Measurements from ENCODE around the gene GBP7.

The GBP7 gene

DNA sequence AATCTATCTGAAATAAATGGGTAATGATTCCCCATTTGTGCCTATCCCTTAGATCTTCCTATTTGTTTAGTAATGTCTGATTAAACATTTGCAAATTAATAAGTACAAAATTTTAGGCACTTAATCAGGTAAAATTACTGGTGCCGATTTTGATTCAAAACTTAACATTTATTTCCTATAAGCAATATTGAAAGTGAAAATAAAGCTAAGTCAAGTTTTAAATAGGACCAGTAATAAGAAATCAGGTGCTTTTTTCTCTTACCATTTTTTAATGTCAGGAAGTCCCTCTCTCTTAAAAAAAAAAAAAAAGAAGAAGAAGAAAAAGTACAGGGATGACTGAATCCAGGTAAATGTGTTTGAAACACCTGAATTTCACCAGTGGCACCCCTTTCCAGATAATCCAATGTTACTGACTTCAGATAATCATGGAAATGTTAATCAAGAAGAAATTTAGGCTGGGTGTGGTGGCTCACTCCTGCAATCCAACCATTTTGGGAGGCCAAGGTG is 23.8 kb upstream of the GBP7 start:
- Histone ChIP-seq H3K36me3 (ENCODE audit: control insufficient read depth, insufficient read depth, low read length) (no peaks in the 10 kb centered on the region), H3K9me3 (ENCODE audit: control insufficient read depth, low read length) (peaks cover 9% of the 10 kb centered on the region), H3K27ac (ENCODE audit: low read depth, low read length, severe bottlenecking) (no peak overlapping the region), H3K4me3 (ENCODE audit: extremely low read depth, insufficient read depth, low read length, poor library complexity, severe bottlenecking) (no peak overlapping the region), H3K4me1 (ENCODE audit: control insufficient read depth, insufficient read depth, low read length, poor library complexity, severe bottlenecking) (peaks cover 9% of the 10 kb centered on the region)
- WGBS, 2 experiments (ENCODE audit: insufficient coverage in 2 of 2) = no CpG with 5 or more reads among the region's 1 CpG

GRCh38 chr1:89198491-89199072 is 22.8 kb upstream of the GBP7 start, which contains the start of gene GBP4:
GBP4 (minus strand) TSS chr1:89198942; CDS start chr1:89198834, 108 bp downstream.
- WGBS, 2 experiments (ENCODE audit: insufficient coverage in 2 of 2) = 84 to 97% methylated on average over 13 to 16 of the region's 21 CpGs
- Histone ChIP-seq H3K27ac (ENCODE audit: low read depth, low read length, severe bottlenecking) (peak within 1 kb of the TSS; percentile 73), H3K36me3 (ENCODE audit: control insufficient read depth, insufficient read depth, low read length) (no peaks in the 10 kb centered on the region), H3K4me3 (ENCODE audit: extremely low read depth, insufficient read depth, low read length, poor library complexity, severe bottlenecking) (no peak within 1 kb of the TSS), H3K9me3 (ENCODE audit: control insufficient read depth, low read length) (no peaks in the 10 kb centered on the region), H3K4me1 (ENCODE audit: control insufficient read depth, insufficient read depth, low read length, poor library complexity, severe bottlenecking) (peaks cover 9% of the 10 kb centered on the region)

DNA sequence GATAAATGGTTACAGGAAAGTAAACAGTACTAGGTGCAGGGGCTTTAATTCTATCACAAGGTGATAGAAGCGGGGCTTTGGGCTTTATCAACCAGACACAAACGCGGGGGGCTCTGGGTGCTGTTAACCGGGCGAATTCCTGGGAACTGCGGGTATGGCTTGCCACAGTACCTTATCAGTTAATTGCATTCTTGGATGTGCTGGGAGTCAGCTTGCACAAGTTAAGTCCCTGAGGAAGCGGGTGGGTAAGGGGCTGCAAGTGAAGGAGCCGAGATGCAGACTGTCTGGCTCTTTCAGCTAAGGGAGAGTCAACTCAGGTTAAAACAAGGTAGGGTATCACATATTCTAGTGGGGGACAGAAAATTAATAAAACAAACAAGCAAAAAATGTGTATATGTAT is 22.3 kb upstream of the GBP7 start:
- no peak overlapping the region for H3K4me3 ChIP-seq (ENCODE audit: extremely low read depth, insufficient read depth, low read length, poor library complexity, severe bottlenecking)
- H3K9me3 ChIP-seq (ENCODE audit: control insufficient read depth, low read length) = no peaks in the 10 kb centered on the region
- 70 to 85% methylated on average over 6 to 8 of the region's 8 CpGs for whole genome bisulfite sequencing, 2 experiments (ENCODE audit: insufficient coverage in 2 of 2)

DNA sequence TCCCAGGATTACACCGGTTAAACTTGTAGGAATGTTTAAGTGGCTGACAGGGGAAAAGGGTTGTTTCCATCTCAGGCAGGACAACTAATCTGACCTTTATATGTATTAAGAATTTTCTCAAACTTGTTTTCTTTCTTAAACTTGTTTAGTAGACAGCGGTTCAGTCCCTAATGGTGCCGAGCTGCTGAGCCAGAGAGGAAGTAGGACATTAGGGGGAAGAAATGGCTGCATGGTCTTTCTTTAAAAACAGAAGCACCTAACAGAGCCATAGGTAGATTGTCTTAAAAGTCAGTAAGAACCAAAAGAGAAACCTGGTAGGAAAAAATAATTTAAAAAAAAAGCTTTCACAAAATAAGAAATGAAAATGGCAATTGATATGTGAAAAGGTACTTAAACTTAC is 19.7 kb upstream of the GBP7 start:
- Histone ChIP-seq H3K27ac (ENCODE audit: low read depth, low read length, severe bottlenecking) (no peak overlapping the region), H3K36me3 (ENCODE audit: control insufficient read depth, insufficient read depth, low read length) (no peaks in the 10 kb centered on the region), H3K9me3 (ENCODE audit: control insufficient read depth, low read length) (no peaks in the 10 kb centered on the region), H3K4me1 (ENCODE audit: control insufficient read depth, insufficient read depth, low read length, poor library complexity, severe bottlenecking) (peaks cover 6% of the 10 kb centered on the region), H3K4me3 (ENCODE audit: extremely low read depth, insufficient read depth, low read length, poor library complexity, severe bottlenecking) (no peak overlapping the region)
- 100% methylated on average over 1 to 3 of the region's 3 CpGs for WGBS, 2 experiments (ENCODE audit: insufficient coverage in 2 of 2)

More for the DNA sequence above, 22.3 kb upstream of the GBP7 start:
- H3K36me3 ChIP-seq (ENCODE audit: control insufficient read depth, insufficient read depth, low read length) = no peaks in the 10 kb centered on the region
- peak overlapping the region; percentile 73 for H3K27ac ChIP-seq (ENCODE audit: low read depth, low read length, severe bottlenecking)
- H3K4me1 ChIP-seq (ENCODE audit: control insufficient read depth, insufficient read depth, low read length, poor library complexity, severe bottlenecking) = peaks cover 9% of the 10 kb centered on the region

DNA sequence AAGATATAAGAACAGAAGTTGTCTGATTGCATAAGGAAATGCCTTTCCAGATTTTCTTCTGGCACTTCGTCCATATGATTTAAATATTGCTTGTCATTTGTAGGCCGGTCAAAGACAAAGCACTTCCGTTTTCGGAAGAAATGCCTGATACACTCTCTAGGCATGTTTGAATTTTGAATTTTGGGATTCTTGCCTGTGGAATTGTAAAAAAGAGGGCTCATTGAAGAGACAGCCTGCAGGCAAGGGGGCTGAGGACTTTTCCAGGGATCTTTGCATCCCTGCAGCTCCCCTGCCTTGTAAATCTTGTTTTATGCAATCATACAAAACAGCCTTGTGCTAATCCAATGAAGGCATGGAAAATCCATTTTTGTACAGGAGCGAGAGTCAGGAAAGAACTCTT is 15.5 kb upstream of the GBP7 start:
- no peaks in the 10 kb centered on the region for H3K4me1 ChIP-seq (ENCODE audit: control insufficient read depth, insufficient read depth, low read length, poor library complexity, severe bottlenecking)
- no peak overlapping the region for H3K4me3 ChIP-seq (ENCODE audit: extremely low read depth, insufficient read depth, low read length, poor library complexity, severe bottlenecking)
- no peaks in the 10 kb centered on the region for H3K9me3 ChIP-seq (ENCODE audit: control insufficient read depth, low read length)
- H3K27ac ChIP-seq (ENCODE audit: low read depth, low read length, severe bottlenecking) = no peak overlapping the region
- H3K36me3 ChIP-seq (ENCODE audit: control insufficient read depth, insufficient read depth, low read length) = no peaks in the 10 kb centered on the region
- WGBS, 2 experiments (ENCODE audit: insufficient coverage in 2 of 2) = 96% methylated on average over 4 to 5 of the region's 5 CpGs

- 80 to 81% methylated on average over 2 to 4 of the region's 4 CpGs for WGBS, 2 experiments (ENCODE audit: insufficient coverage in 2 of 2)
- Histone ChIP-seq H3K9me3 (ENCODE audit: control insufficient read depth, low read length) (no peaks in the 10 kb centered on the region), H3K4me3 (ENCODE audit: extremely low read depth, insufficient read depth, low read length, poor library complexity, severe bottlenecking) (no peak overlapping the region), H3K27ac (ENCODE audit: low read depth, low read length, severe bottlenecking) (no peak overlapping the region), H3K36me3 (ENCODE audit: control insufficient read depth, insufficient read depth, low read length) (no peaks in the 10 kb centered on the region), H3K4me1 (ENCODE audit: control insufficient read depth, insufficient read depth, low read length, poor library complexity, severe bottlenecking) (no peaks in the 10 kb centered on the region)
Measured at GRCh38 chr1:89190017-89190416, 14.2 kb upstream of the GBP7 start.

DNA sequence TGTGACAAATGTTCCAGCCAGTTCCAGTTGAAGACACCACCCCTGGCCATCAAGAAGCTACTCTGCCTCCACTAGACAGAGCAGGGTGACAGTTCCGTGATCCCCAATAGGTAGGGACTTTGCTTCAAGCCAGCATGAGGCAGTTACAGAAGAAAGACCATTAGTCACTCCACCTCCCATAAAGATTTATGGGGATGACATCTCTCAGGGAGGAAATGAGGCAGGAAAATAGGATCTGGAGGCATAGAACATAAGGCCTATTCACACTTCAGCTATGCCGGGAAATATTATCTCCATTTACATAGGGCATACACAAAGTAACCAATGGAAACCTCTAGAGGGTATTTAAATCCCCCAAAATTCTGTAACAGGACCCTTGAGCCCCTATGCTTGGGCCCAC is 3.5 kb upstream of the GBP7 start:
- Histone ChIP-seq H3K27ac (ENCODE audit: low read depth, low read length, severe bottlenecking) (no peak overlapping the region), H3K4me1 (ENCODE audit: control insufficient read depth, insufficient read depth, low read length, poor library complexity, severe bottlenecking) (no peaks in the 10 kb centered on the region), H3K36me3 (ENCODE audit: control insufficient read depth, insufficient read depth, low read length) (no peaks in the 10 kb centered on the region), H3K4me3 (ENCODE audit: extremely low read depth, insufficient read depth, low read length, poor library complexity, severe bottlenecking) (no peak overlapping the region), H3K9me3 (ENCODE audit: control insufficient read depth, low read length) (peaks cover 3% of the 10 kb centered on the region)
- WGBS, 2 experiments (ENCODE audit: insufficient coverage in 2 of 2) = 100% methylated on average over 1 of the region's 2 CpGs; no CpG with 5 or more reads in 1 of the 2 experiments

DNA sequence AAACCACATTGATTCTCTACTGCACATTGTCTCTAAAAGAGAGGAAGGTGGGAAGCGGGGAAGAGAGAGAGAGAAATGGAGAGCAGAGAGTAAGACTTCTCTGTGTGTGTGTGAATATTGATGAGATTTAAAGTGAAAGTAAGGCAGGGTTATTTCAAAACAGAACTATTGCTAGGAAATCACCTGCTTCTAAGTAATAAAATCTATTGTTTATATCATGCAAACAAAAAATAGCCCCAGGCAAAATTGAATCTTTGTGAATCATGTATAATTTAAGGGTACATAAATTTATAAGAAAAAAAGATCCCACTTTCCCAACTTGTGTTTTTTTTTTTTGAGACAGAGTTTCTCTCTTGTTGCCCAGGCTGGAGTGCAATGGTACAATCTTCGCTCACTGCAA is 1.2 kb upstream of the GBP7 start:
- 80 to 100% methylated on average over 1 to 2 of the region's 2 CpGs for WGBS, 2 experiments (ENCODE audit: insufficient coverage in 2 of 2)
- Histone ChIP-seq H3K9me3 (ENCODE audit: control insufficient read depth, low read length) (no peaks in the 10 kb centered on the region), H3K4me1 (ENCODE audit: control insufficient read depth, insufficient read depth, low read length, poor library complexity, severe bottlenecking) (no peaks in the 10 kb centered on the region), H3K27ac (ENCODE audit: low read depth, low read length, severe bottlenecking) (no peak overlapping the region), H3K36me3 (ENCODE audit: control insufficient read depth, insufficient read depth, low read length) (no peaks in the 10 kb centered on the region), H3K4me3 (ENCODE audit: extremely low read depth, insufficient read depth, low read length, poor library complexity, severe bottlenecking) (no peak overlapping the region)

- Histone ChIP-seq H3K36me3 (ENCODE audit: control insufficient read depth, insufficient read depth, low read length) (no peaks in the 10 kb centered on the region), H3K4me1 (ENCODE audit: control insufficient read depth, insufficient read depth, low read length, poor library complexity, severe bottlenecking) (no peaks in the 10 kb centered on the region), H3K27ac (ENCODE audit: low read depth, low read length, severe bottlenecking) (no peak overlapping the region), H3K9me3 (ENCODE audit: control insufficient read depth, low read length) (no peaks in the 10 kb centered on the region), H3K4me3 (ENCODE audit: extremely low read depth, insufficient read depth, low read length, poor library complexity, severe bottlenecking) (no peak overlapping the region)
- WGBS, 2 experiments (ENCODE audit: insufficient coverage in 2 of 2) = no CpG with 5 or more reads among the region's 3 CpGs
Measured at GRCh38 chr1:89174491-89174890, 1.3 kb downstream of the GBP7 start.

GRCh38 chr1:89172468-89173143 is 3.2 kb downstream of the GBP7 start:
- H3K27ac ChIP-seq (ENCODE audit: low read depth, low read length, severe bottlenecking) = no peak overlapping the region
- no peaks in the 10 kb centered on the region for H3K9me3 ChIP-seq (ENCODE audit: control insufficient read depth, low read length)
- no peak overlapping the region for H3K4me3 ChIP-seq (ENCODE audit: extremely low read depth, insufficient read depth, low read length, poor library complexity, severe bottlenecking)
- no peaks in the 10 kb centered on the region for H3K4me1 ChIP-seq (ENCODE audit: control insufficient read depth, insufficient read depth, low read length, poor library complexity, severe bottlenecking)
- WGBS, 2 experiments (ENCODE audit: insufficient coverage in 2 of 2) = 90 to 100% methylated on average over 2 of the region's 4 CpGs
- no peaks in the 10 kb centered on the region for H3K36me3 ChIP-seq (ENCODE audit: control insufficient read depth, insufficient read depth, low read length)

DNA sequence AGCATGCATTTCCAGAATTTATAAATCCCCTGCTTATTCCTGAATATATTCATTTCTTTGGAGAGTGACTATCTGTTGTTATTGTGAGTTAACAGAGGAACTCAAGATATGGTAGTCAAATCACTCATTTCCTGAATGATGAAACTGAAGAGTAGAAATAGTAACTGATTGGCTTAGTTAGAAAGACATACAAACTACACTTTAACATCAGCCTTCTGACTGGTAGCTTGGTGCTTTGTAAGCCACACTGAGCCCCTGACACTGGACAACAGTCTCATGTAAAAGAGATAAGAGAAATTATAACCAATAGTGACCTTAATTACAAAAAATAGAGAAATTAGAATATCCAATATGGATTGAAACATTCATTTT is 4.8 kb downstream of the GBP7 start:
- no peaks in the 10 kb centered on the region for H3K36me3 ChIP-seq (ENCODE audit: control insufficient read depth, insufficient read depth, low read length)
- no peaks in the 10 kb centered on the region for H3K4me1 ChIP-seq (ENCODE audit: control insufficient read depth, insufficient read depth, low read length, poor library complexity, severe bottlenecking)
- H3K27ac ChIP-seq (ENCODE audit: low read depth, low read length, severe bottlenecking) = no peak overlapping the region
- H3K4me3 ChIP-seq (ENCODE audit: extremely low read depth, insufficient read depth, low read length, poor library complexity, severe bottlenecking) = no peak overlapping the region
- H3K9me3 ChIP-seq (ENCODE audit: control insufficient read depth, low read length) = no peaks in the 10 kb centered on the region

All from mesodermal cell (in vitro differentiated cells).